Liver (tissue), 9 donors: Measurements from ENCODE around the gene KIF9. TPM values are rescaled to one million over a fixed set of nuclear protein-coding genes. Genes with fewer than 3 reads are reported as not detected.
"Not testable (repeated sequence)": the region's sequence is repeated elsewhere in the genome, so short reads cannot be mapped to it uniquely, and the experiment has no call there.

Experiments
- DNase-seq: peaks from one replicate; pipeline ENCODE4 v3.0.0-alpha.2; 2017; ENCODE audit warnings: low spot score
- H3K27ac ChIP-seq, 2 donors: one replicate each; pipeline ENCODE4 v1.7.0; 2013; ENCODE audit warnings: inconsistent platforms in 2 of 2, low read length in 2 of 2, control low read depth in 1 of 2, low read depth in 1 of 2, mild to moderate bottlenecking in 1 of 2
- H3K27me3 ChIP-seq, 4 donors: one replicate each; pipeline versions ENCODE4 v1.6.1 to v1.7.0; 2013; ENCODE audit warnings: low read length in 3 of 4, inconsistent platforms in 1 of 4, mild to moderate bottlenecking in 1 of 4, moderate library complexity in 1 of 4; ENCODE audit not compliant: control insufficient read depth in 4 of 4, insufficient read depth in 4 of 4
- H3K36me3 ChIP-seq, 4 donors: one replicate each; pipeline versions ENCODE4 v1.6.1 to v1.7.0; 2013; ENCODE audit warnings: low read length in 3 of 4, mild to moderate bottlenecking in 3 of 4, low read depth in 1 of 4, moderate library complexity in 1 of 4; ENCODE audit not compliant: control insufficient read depth in 4 of 4, insufficient read depth in 3 of 4
- H3K4me1 ChIP-seq, 4 donors: one replicate each; pipeline versions ENCODE4 v1.6.1 to v1.7.0; 2013; ENCODE audit warnings: low read length in 3 of 4, mild to moderate bottlenecking in 3 of 4, moderate library complexity in 1 of 4; ENCODE audit not compliant: control insufficient read depth in 4 of 4, insufficient read depth in 4 of 4
- H3K4me3 ChIP-seq, 3 donors: one replicate each; pipeline versions ENCODE4 v1.6.1 to v1.7.0; 2013; ENCODE audit warnings: low read length in 3 of 3, control low read depth in 1 of 3, low read depth in 1 of 3, mild to moderate bottlenecking in 1 of 3
- H3K9ac ChIP-seq, 2 donors: one replicate each; pipeline ENCODE4 v1.7.0; 2013; ENCODE audit warnings: low read length in 2 of 2, mild to moderate bottlenecking in 2 of 2, moderate library complexity in 2 of 2, control low read depth in 1 of 2, low read depth in 1 of 2
- H3K9me3 ChIP-seq, 4 donors: one replicate each; pipeline versions ENCODE4 v1.6.1 to v1.7.0; 2013; ENCODE audit warnings: low read length in 3 of 4; ENCODE audit not compliant: control insufficient read depth in 4 of 4
- CTCF ChIP-seq: fragments of 150-350 bp; IDR thresholded peaks from 2 replicates; pipeline ENCODE4 v1.5.1; 2017; ENCODE audit warnings: improper control_type of control experiment, low read depth, low read length; ENCODE audit not compliant: missing input control
- EGR1 ChIP-seq, 2 donors: IDR thresholded peaks; 2 replicates each; pipeline ENCODE4 v1.6.1; 2016 to 2018; ENCODE audit warnings: antibody characterized with exemption in 2 of 2, low read depth in 2 of 2
- FOXA1 ChIP-seq: IDR thresholded peaks from 2 replicates; pipeline ENCODE4 v1.6.1; 2016; ENCODE audit warnings: antibody characterized with exemption
- HNF4A ChIP-seq, 2 donors: conservative IDR thresholded peaks; 2 replicates each; pipeline ENCODE4 v1.6.1; 2016; ENCODE audit warnings: antibody characterized with exemption in 2 of 2, mild to moderate bottlenecking in 2 of 2
- HNF4G ChIP-seq: IDR thresholded peaks from 2 replicates; pipeline ENCODE4 v1.6.1; 2016; ENCODE audit warnings: antibody characterized with exemption
- MAX ChIP-seq: IDR thresholded peaks from 2 replicates; pipeline ENCODE4 v1.6.1; 2016; ENCODE audit warnings: antibody characterized with exemption
- NR2F2 ChIP-seq: IDR thresholded peaks from 2 replicates; pipeline ENCODE4 v1.6.1; 2016; ENCODE audit warnings: antibody characterized with exemption
- RAD21 ChIP-seq, 2 donors: IDR thresholded peaks; 2 replicates each; pipeline ENCODE4 v1.6.1; 2016; ENCODE audit warnings: antibody characterized with exemption in 2 of 2, mild to moderate bottlenecking in 2 of 2
- RXRA ChIP-seq, 2 donors: IDR thresholded peaks; 2 replicates each; pipeline ENCODE4 v1.6.1; 2017 to 2018; ENCODE audit warnings: antibody characterized with exemption in 2 of 2, mild to moderate bottlenecking in 1 of 2
- SP1 ChIP-seq: IDR thresholded peaks from 2 replicates; pipeline ENCODE4 v1.6.1; 2018; ENCODE audit warnings: antibody characterized with exemption, mild to moderate bottlenecking
- TAF1 ChIP-seq: conservative IDR thresholded peaks from 2 replicates; pipeline ENCODE4 v1.6.1; 2016; ENCODE audit warnings: antibody characterized with exemption, mild to moderate bottlenecking
- YY1 ChIP-seq: IDR thresholded peaks from 2 replicates; pipeline ENCODE4 v1.6.1; 2016; ENCODE audit warnings: antibody characterized with exemption, mild to moderate bottlenecking
- WGBS: extraction: QIAGEN DNeasy Blood & Tissue Kit; methylation state at CpG from one replicate; pipeline ENCODE4 v1.1.7; 2013; 5-methylcytosine and 5-hydroxymethylcytosine counted together
- polyA plus RNA-seq, 2 donors: library from polyadenylated mRNA; stranded (reverse) in 1 of 2; unstranded in 1 of 2; fragments of 200-250 nt in 1 of 2; fragments of >200 nt in 1 of 2; fragmentation: Nextera tagmentation in 1 of 2; extraction: Ambion mirVana in 1 of 2; gene quantifications; one replicate each; pipeline versions ENCODE4 v1.2.1 to v1.2.3, GENCODE V29; 2013 to 2015
- total RNA-seq, 2 donors: library from RNA; depleted of rRNA; stranded (reverse); fragments of >200 nt; gene quantifications; one replicate each; pipeline ENCODE4 v1.2.3, GENCODE V29; 2014
- TF ChIP-seq, protein P1 (sequence below): IDR thresholded peaks from 2 replicates; pipeline ENCODE4 v1.6.1; 2016; ENCODE audit warnings: antibody characterized with exemption, mild to moderate bottlenecking
- TF ChIP-seq, protein P2 (sequence below): IDR thresholded peaks from 2 replicates; pipeline ENCODE4 v1.6.1; 2016; ENCODE audit warnings: antibody characterized with exemption
- donor health status: healthy.
- donor health status: healthy.
- donor health status: healthy.
- donor health status: healthy.
- donor health status: healthy.

KIF9 gene
- total and polyA plus RNA-seq, 4 donors = 2.3 to 4.5 (median 3.1) TPM

- no peaks in the 10 kb centered on the region for H3K36me3 ChIP-seq
- no peaks in the 10 kb centered on the region for H3K4me1 ChIP-seq
- TF ChIP-seq MAX = no peak
- TF ChIP-seq EGR1 (IDR thresholded peaks at IDR 0.05; ENCODE audit: low read depth in 2 of 2) = no peak
- TF ChIP-seq TAF1 = no peak
- TF ChIP-seq, protein P1, sequence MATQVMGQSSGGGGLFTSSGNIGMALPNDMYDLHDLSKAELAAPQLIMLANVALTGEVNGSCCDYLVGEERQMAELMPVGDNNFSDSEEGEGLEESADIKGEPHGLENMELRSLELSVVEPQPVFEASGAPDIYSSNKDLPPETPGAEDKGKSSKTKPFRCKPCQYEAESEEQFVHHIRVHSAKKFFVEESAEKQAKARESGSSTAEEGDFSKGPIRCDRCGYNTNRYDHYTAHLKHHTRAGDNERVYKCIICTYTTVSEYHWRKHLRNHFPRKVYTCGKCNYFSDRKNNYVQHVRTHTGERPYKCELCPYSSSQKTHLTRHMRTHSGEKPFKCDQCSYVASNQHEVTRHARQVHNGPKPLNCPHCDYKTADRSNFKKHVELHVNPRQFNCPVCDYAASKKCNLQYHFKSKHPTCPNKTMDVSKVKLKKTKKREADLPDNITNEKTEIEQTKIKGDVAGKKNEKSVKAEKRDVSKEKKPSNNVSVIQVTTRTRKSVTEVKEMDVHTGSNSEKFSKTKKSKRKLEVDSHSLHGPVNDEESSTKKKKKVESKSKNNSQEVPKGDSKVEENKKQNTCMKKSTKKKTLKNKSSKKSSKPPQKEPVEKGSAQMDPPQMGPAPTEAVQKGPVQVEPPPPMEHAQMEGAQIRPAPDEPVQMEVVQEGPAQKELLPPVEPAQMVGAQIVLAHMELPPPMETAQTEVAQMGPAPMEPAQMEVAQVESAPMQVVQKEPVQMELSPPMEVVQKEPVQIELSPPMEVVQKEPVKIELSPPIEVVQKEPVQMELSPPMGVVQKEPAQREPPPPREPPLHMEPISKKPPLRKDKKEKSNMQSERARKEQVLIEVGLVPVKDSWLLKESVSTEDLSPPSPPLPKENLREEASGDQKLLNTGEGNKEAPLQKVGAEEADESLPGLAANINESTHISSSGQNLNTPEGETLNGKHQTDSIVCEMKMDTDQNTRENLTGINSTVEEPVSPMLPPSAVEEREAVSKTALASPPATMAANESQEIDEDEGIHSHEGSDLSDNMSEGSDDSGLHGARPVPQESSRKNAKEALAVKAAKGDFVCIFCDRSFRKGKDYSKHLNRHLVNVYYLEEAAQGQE = no peak
- TF ChIP-seq NR2F2 = no peak
- no peak for TF ChIP-seq SP1
- no peak for TF ChIP-seq HNF4A (conservative IDR thresholded peaks at IDR 0.05)
- no peak for TF ChIP-seq FOXA1
- TF ChIP-seq, protein P2, sequence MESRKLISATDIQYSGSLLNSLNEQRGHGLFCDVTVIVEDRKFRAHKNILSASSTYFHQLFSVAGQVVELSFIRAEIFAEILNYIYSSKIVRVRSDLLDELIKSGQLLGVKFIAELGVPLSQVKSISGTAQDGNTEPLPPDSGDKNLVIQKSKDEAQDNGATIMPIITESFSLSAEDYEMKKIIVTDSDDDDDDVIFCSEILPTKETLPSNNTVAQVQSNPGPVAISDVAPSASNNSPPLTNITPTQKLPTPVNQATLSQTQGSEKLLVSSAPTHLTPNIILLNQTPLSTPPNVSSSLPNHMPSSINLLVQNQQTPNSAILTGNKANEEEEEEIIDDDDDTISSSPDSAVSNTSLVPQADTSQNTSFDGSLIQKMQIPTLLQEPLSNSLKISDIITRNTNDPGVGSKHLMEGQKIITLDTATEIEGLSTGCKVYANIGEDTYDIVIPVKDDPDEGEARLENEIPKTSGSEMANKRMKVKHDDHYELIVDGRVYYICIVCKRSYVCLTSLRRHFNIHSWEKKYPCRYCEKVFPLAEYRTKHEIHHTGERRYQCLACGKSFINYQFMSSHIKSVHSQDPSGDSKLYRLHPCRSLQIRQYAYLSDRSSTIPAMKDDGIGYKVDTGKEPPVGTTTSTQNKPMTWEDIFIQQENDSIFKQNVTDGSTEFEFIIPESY = no peak
- TF ChIP-seq YY1 = no peak
- no peak for TF ChIP-seq RXRA (IDR thresholded peaks at IDR 0.05)
- WGBS = 88% methylated on average over 4 of the region's 4 CpGs
- no peak overlapping the region for H3K4me3 ChIP-seq
- no peak overlapping the region for H3K27ac ChIP-seq
- no peaks in the 10 kb centered on the region for H3K27me3 ChIP-seq
- H3K9me3 ChIP-seq = no peaks in the 10 kb centered on the region
- no peak for DNase-seq
- no peak overlapping the region for H3K9ac ChIP-seq
Observed at GRCh38 chr3:47260605-47261004, 22.0 kb downstream of the KIF9 start.

GRCh38 chr3:47259114-47259513 lies 23.5 kb downstream of the KIF9 start:
- TF ChIP-seq CTCF (no peak), HNF4G (no peak), TAF1 (no peak), RAD21 (IDR thresholded peaks at IDR 0.05) (no peak)
- TF ChIP-seq, protein P1 = no peak
- Histone ChIP-seq H3K27ac (no peak overlapping the region), H3K27me3 (no peaks in the 10 kb centered on the region), H3K9ac (no peak overlapping the region), H3K4me1 (no peaks in the 10 kb centered on the region), H3K36me3 (no peaks in the 10 kb centered on the region), H3K4me3 (no peak overlapping the region), H3K9me3 (no peaks in the 10 kb centered on the region)
- DNase-seq = no peak
- 93% methylated on average over 3 of the region's 3 CpGs for WGBS

DNA sequence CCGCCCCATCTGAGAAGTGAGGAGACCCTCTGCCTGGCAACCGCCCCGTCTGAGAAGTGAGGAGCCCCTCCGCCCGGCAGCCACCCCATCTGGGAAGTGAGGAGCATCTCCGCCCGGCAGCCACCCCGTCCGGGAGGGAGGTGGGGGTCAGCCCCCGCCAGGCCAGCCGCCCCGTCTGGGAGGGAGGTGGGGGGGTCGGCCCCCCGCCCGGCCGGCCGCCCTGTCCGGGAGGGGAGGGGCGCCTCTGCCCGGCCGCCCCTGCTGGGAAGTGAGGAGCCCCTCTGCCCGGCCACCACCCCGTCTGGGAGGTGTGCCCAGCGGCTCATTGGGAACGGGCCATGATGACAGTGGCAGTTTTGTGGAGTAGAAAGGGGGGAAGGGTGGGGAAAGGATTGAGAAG lies 26.3 kb downstream of the KIF9 start:
- WGBS = 91% methylated on average over 25 of the region's 25 CpGs

More for the DNA sequence above, 26.3 kb downstream of the KIF9 start:
- H3K4me1 ChIP-seq, H3K9me3 ChIP-seq, H3K27ac ChIP-seq, H3K4me3 ChIP-seq, H3K36me3 ChIP-seq, DNase-seq, H3K27me3 ChIP-seq, H3K9ac ChIP-seq: not testable (repeated sequence)
